K562 (cell line): Measurements from ENCODE around the gene CHD3. TPM values are rescaled to one million over a fixed set of nuclear protein-coding genes. Genes with fewer than 3 reads are reported as not detected.

Experiments
- BMI1 ChIP-seq: fragments of 150-350 bp; IDR thresholded peaks from 2 replicates; pipeline ENCODE4 v1.6.1; 2014; ENCODE audit warnings: low read length
- CBX2 ChIP-seq: fragments of 200-600 bp; sonication (generic); IDR thresholded peaks from one replicate; pipeline ENCODE4 v1.6.1; 2012; ENCODE audit warnings: mild to moderate bottlenecking, low read length, inconsistent platforms; ENCODE audit not compliant: insufficient read depth, poor library complexity, severe bottlenecking
- CBX3 ChIP-seq, 2 experiments: IDR thresholded peaks; 1 replicate in 1 of 2; 2 replicates in 1 of 2; pipeline ENCODE4 v1.6.1; 2012; ENCODE audit warnings: inconsistent platforms in 2 of 2, low read length in 2 of 2, borderline replicate concordance in 1 of 2, control low read depth in 1 of 2
- CREM ChIP-seq: IDR thresholded peaks from 2 replicates; pipeline ENCODE4 v1.6.1; 2014; ENCODE audit warnings: antibody characterized with exemption, low read depth
- NR1H2 ChIP-seq: sonication (generic); formaldehyde crosslinking; IDR thresholded peaks from 2 replicates; pipeline ENCODE4 v1.4.0; 2020; ENCODE audit warnings: mild to moderate bottlenecking, missing genetic modification reagents
- PTBP1 ChIP-seq: fragments of 200-400 bp; formaldehyde crosslinking; IDR thresholded peaks from 2 replicates; pipeline ENCODE4 v1.6.1; 2017; ENCODE audit warnings: low read depth, low read length
- REST ChIP-seq, 2 experiments: fragments of 450-650 bp; formaldehyde crosslinking in 1 of 2; IDR thresholded peaks; 2 replicates each; pipeline versions ENCODE4 v1.4.0 to v1.6.1; 2014 to 2020; ENCODE audit warnings: mild to moderate bottlenecking in 2 of 2, borderline replicate concordance in 1 of 2, low read depth in 1 of 2
- polyA plus RNA-seq, 8 experiments: library from polyadenylated mRNA; depleted of rRNA in 4 of 8; stranded (reverse) in 5 of 8; unstranded in 3 of 8; fragments of >200 nt; fragmentation: Nextera tagmentation in 2 of 8; fragmentation: Illumina TruSeq in 1 of 8; extraction: Ambion mirVana in 2 of 8; extraction: Trizol in 1 of 8; gene quantifications; 2 replicates each; pipeline versions ENCODE4 v1.2.1 to v1.2.3, GENCODE V29; 2011 to 2014; ENCODE audit warnings: inconsistent platforms in 1 of 8, missing spikeins in 1 of 8
- total RNA-seq, 7 experiments: library from RNA; depleted of rRNA in 6 of 7; stranded (reverse); fragments of >200 nt in 6 of 7; fragmentation: Illumina TruSeq in 2 of 7; extraction: Trizol in 2 of 7; gene quantifications; 2 replicates each; pipeline versions ENCODE4 v1.2.1 to v1.2.3, GENCODE V29; 2011 to 2021; ENCODE audit warnings: low replicate concordance in 1 of 7
- TF ChIP-seq, protein P1 (sequence below), 2 experiments: fragments of 450-650 bp in 1 of 2; sonication (generic) in 1 of 2; formaldehyde crosslinking in 1 of 2; IDR thresholded peaks; 2 replicates each; pipeline versions ENCODE4 v1.7.1 to v1.9.0; 2016 to 2022; ENCODE audit warnings: inconsistent platforms in 1 of 2, mild to moderate bottlenecking in 1 of 2, missing genetic modification reagents in 1 of 2

Gene CHD3
- total and polyA plus RNA-seq, 9 of the 15 experiments (the other 6 are each of a cell fraction or from before 2014, with no cell fraction given): 0.39 to 38.2 (median 21.2) TPM

DNA sequence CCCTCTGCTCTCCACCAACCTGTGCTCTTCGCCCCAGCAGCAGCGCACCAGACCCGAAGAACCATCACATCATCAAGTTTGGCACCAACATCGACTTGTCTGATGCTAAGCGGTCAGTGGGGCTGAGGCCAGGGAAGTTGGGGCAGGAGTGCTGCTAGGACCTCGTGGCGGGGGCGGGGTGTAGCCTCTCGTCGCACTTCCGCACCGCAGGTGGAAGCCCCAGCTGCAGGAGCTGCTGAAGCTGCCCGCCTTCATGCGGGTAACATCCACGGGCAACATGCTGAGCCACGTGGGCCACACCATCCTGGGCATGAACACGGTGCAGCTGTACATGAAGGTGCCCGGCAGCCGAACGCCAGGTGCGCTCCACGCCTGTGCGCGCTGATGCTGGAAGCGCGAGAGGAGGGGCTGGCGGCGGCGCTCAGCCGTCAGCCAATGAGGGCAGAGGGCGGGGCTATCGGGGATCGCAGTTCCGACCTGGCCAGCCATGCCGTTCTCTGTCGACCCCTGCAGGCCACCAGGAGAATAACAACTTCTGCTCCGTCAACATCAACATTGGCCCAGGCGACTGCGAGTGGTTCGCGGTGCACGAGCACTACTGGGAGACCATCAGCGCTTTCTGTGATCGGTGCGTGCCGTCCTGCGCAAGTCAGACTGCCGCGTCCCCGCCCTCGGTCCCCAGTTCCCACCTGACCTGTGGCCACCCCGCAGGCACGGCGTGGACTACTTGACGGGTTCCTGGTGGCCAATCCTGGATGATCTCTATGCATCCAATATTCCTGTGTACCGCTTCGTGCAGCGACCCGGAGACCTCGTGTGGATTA, 36.9 kb upstream of the CHD3 start (continued):
- TF ChIP-seq, protein P1, sequence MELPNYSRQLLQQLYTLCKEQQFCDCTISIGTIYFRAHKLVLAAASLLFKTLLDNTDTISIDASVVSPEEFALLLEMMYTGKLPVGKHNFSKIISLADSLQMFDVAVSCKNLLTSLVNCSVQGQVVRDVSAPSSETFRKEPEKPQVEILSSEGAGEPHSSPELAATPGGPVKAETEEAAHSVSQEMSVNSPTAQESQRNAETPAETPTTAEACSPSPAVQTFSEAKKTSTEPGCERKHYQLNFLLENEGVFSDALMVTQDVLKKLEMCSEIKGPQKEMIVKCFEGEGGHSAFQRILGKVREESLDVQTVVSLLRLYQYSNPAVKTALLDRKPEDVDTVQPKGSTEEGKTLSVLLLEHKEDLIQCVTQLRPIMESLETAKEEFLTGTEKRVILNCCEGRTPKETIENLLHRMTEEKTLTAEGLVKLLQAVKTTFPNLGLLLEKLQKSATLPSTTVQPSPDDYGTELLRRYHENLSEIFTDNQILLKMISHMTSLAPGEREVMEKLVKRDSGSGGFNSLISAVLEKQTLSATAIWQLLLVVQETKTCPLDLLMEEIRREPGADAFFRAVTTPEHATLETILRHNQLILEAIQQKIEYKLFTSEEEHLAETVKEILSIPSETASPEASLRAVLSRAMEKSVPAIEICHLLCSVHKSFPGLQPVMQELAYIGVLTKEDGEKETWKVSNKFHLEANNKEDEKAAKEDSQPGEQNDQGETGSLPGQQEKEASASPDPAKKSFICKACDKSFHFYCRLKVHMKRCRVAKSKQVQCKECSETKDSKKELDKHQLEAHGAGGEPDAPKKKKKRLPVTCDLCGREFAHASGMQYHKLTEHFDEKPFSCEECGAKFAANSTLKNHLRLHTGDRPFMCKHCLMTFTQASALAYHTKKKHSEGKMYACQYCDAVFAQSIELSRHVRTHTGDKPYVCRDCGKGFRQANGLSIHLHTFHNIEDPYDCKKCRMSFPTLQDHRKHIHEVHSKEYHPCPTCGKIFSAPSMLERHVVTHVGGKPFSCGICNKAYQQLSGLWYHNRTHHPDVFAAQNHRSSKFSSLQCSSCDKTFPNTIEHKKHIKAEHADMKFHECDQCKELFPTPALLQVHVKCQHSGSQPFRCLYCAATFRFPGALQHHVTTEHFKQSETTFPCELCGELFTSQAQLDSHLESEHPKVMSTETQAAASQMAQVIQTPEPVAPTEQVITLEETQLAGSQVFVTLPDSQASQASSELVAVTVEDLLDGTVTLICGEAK (IDR thresholded peaks at IDR 0.05): no peak
- TF ChIP-seq, protein P1 (CRISPR knock-in tag; IDR thresholded peaks at IDR 0.05): no peak
- no peak for TF ChIP-seq BMI1
- peak in 1 of 2 experiments; percentile 68; a peak in 1 of 3 replicates for TF ChIP-seq CBX3 (IDR thresholded peaks at IDR 0.05; ENCODE audit: borderline replicate concordance in 1 of 2, low read length in 2 of 2)
- TF ChIP-seq CREM: 0 out of 2 replicates have a peak, but pooled peaks have one; percentile 23
- no peak for TF ChIP-seq NR1H2 (CRISPR knock-in tag)
- TF ChIP-seq CBX2: no peak
- TF ChIP-seq REST (IDR thresholded peaks at IDR 0.05; ENCODE audit: borderline replicate concordance): peak; percentile 64; the same call in 1 of the 2 replicates
- TF ChIP-seq REST (CRISPR knock-in tag; IDR thresholded peaks at IDR 0.05; ENCODE audit: low read depth): no peak
- TF ChIP-seq PTBP1: no peak
